H9 (cell line): ENCODE measurements around the gene PAFAH1B2. TPM values are rescaled to one million over a fixed set of nuclear protein-coding genes. Genes with fewer than 3 reads are reported as not detected.

ENCODE experiments used
- DNase-seq: peaks from one replicate; pipeline ENCODE4 v3.0.0-alpha.2; 2017
- H2AFZ ChIP-seq: one replicate; pipeline ENCODE4 v1.6.1; 2013; ENCODE audit warnings: mild to moderate bottlenecking, low read length, control low read depth, moderate library complexity
- H2AK5ac ChIP-seq: 2 replicates; pipeline ENCODE4 v1.6.1; 2013; ENCODE audit warnings: low read length, control low read depth, mixed read lengths; ENCODE audit not compliant: insufficient read length
- H2BK120ac ChIP-seq: one replicate; pipeline ENCODE4 v1.6.1; 2013; ENCODE audit warnings: low read depth, mild to moderate bottlenecking, low read length, control low read depth, inconsistent platforms; ENCODE audit not compliant: poor library complexity, severe bottlenecking
- H2BK12ac ChIP-seq: 2 replicates; pipeline ENCODE4 v1.6.1; 2013; ENCODE audit warnings: low read length, control low read depth, mixed read lengths, low read depth; ENCODE audit not compliant: insufficient read length
- H2BK15ac ChIP-seq: 2 replicates; pipeline ENCODE4 v1.6.1; 2013; ENCODE audit warnings: low read depth, low read length, control low read depth
- H2BK20ac ChIP-seq: one replicate; pipeline ENCODE4 v1.6.1; 2013; ENCODE audit warnings: low read depth, mild to moderate bottlenecking, low read length, control low read depth, inconsistent platforms; ENCODE audit not compliant: poor library complexity, severe bottlenecking
- H2BK5ac ChIP-seq: 2 replicates; pipeline ENCODE4 v1.6.1; 2013; ENCODE audit warnings: low read length, control low read depth, mixed read lengths; ENCODE audit not compliant: insufficient read length
- H3K14ac ChIP-seq: 2 replicates; pipeline ENCODE4 v1.6.1; 2013; ENCODE audit warnings: low read length, control low read depth; ENCODE audit not compliant: insufficient read depth
- H3K18ac ChIP-seq: 2 replicates; pipeline ENCODE4 v1.6.1; 2013; ENCODE audit warnings: low read depth, mild to moderate bottlenecking, mixed read lengths, low read length, control low read depth; ENCODE audit not compliant: insufficient read length
- H3K23ac ChIP-seq: 2 replicates; pipeline ENCODE4 v1.6.1; 2013; ENCODE audit warnings: low read length, control low read depth, mixed read lengths, low read depth; ENCODE audit not compliant: insufficient read length
- H3K23me2 ChIP-seq: 2 replicates; pipeline ENCODE4 v1.6.1; 2013; ENCODE audit warnings: low read depth, mild to moderate bottlenecking, mixed read lengths, low read length, control low read depth; ENCODE audit not compliant: insufficient read length, poor library complexity, severe bottlenecking
- H3K27ac ChIP-seq: 2 replicates; pipeline ENCODE4 v1.5.1; 2013; ENCODE audit warnings: low read length, control low read depth, mixed read lengths, low read depth; ENCODE audit not compliant: insufficient read length
- H3K27me3 ChIP-seq: 2 replicates; pipeline ENCODE4 v1.6.1; 2013; ENCODE audit warnings: low read length, control low read depth, inconsistent platforms; ENCODE audit not compliant: insufficient read depth
- H3K4ac ChIP-seq: 2 replicates; pipeline ENCODE4 v1.6.1; 2013; ENCODE audit warnings: low read depth, mild to moderate bottlenecking, control low read depth, inconsistent platforms, low read length, moderate library complexity
- H3K4me1 ChIP-seq: 2 replicates; pipeline ENCODE4 v1.6.1; 2013; ENCODE audit warnings: low read length, control low read depth, inconsistent platforms; ENCODE audit not compliant: insufficient read depth
- H3K4me2 ChIP-seq: 2 replicates; pipeline ENCODE4 v1.6.1; 2013; ENCODE audit warnings: low read length, control low read depth, mixed read lengths; ENCODE audit not compliant: insufficient read length, insufficient read depth
- H3K56ac ChIP-seq: 2 replicates; pipeline ENCODE4 v1.6.1; 2013; ENCODE audit warnings: low read depth, mild to moderate bottlenecking, mixed read lengths, low read length, control low read depth; ENCODE audit not compliant: insufficient read length
- H3K79me1 ChIP-seq: 2 replicates; pipeline ENCODE4 v1.6.1; 2013; ENCODE audit warnings: low read depth, mild to moderate bottlenecking, moderate library complexity, low read length, control low read depth, inconsistent platforms; ENCODE audit not compliant: insufficient read depth, poor library complexity, severe bottlenecking
- H3K79me2 ChIP-seq: 2 replicates; pipeline ENCODE4 v1.6.1; 2013; ENCODE audit warnings: low read length, control low read depth, inconsistent platforms; ENCODE audit not compliant: insufficient read depth
- H3K9ac ChIP-seq: 2 replicates; pipeline ENCODE4 v1.6.1; 2013; ENCODE audit warnings: low read length, control low read depth, mixed read lengths; ENCODE audit not compliant: insufficient read length; ENCODE audit errors: extremely low read depth
- H3K9me3 ChIP-seq: one replicate; pipeline ENCODE4 v1.6.1; 2013; ENCODE audit warnings: low read depth, low read length, inconsistent platforms; ENCODE audit not compliant: control insufficient read depth
- H3T11ph ChIP-seq: one replicate; pipeline ENCODE4 v1.6.1; 2013; ENCODE audit warnings: mild to moderate bottlenecking, low read length, control low read depth, inconsistent platforms
- H4K20me1 ChIP-seq: one replicate; pipeline ENCODE4 v1.6.1; 2013; ENCODE audit not compliant: control insufficient read depth, insufficient read length, insufficient read depth
- H4K5ac ChIP-seq: 2 replicates; pipeline ENCODE4 v1.6.1; 2013; ENCODE audit warnings: low read depth, mild to moderate bottlenecking, mixed read lengths, low read length, control low read depth; ENCODE audit not compliant: insufficient read length
- H4K8ac ChIP-seq: replicated peaks from 2 replicates; pipeline ENCODE4 v1.6.1; 2013; ENCODE audit warnings: low read length, control low read depth, mixed read lengths, low read depth; ENCODE audit not compliant: insufficient read length
- H4K91ac ChIP-seq: 2 replicates; pipeline ENCODE4 v1.6.1; 2013; ENCODE audit warnings: low read depth, mild to moderate bottlenecking, moderate library complexity, mixed read lengths, low read length, control low read depth; ENCODE audit not compliant: insufficient read length
- H3K27ac Mint-ChIP-seq, 3 experiments: 2 replicates in 2 of 3; 3 replicates in 1 of 3; pipeline ENCODE4 v1.8.0; 2020 to 2021; ENCODE audit warnings: mixed read lengths in 3 of 3, mild to moderate bottlenecking in 1 of 3, moderate library complexity in 1 of 3
- H3K27me3 Mint-ChIP-seq: 2 replicates; pipeline ENCODE4 v1.8.0; 2021; ENCODE audit warnings: low read depth, mild to moderate bottlenecking, moderate library complexity, mixed read lengths
- H3K36me3 Mint-ChIP-seq, 3 experiments: 2 replicates in 2 of 3; 3 replicates in 1 of 3; pipeline ENCODE4 v1.8.0; 2020 to 2021; ENCODE audit warnings: low read depth in 3 of 3, mixed read lengths in 3 of 3; ENCODE audit not compliant: insufficient read depth in 1 of 3
- H3K4me1 Mint-ChIP-seq, 2 experiments: 2 replicates each; pipeline ENCODE4 v1.8.0; 2020; ENCODE audit warnings: mixed read lengths in 2 of 2
- H3K4me3 Mint-ChIP-seq, 2 experiments: 2 replicates in 1 of 2; 3 replicates in 1 of 2; pipeline ENCODE4 v1.8.0; 2020 to 2021; ENCODE audit warnings: mild to moderate bottlenecking in 2 of 2, mixed read lengths in 2 of 2, moderate library complexity in 1 of 2
- H3K9me3 Mint-ChIP-seq, 2 experiments: 2 replicates in 1 of 2; 3 replicates in 1 of 2; pipeline ENCODE4 v1.8.0; 2020; ENCODE audit warnings: mild to moderate bottlenecking in 2 of 2, mixed read lengths in 2 of 2, moderate library complexity in 1 of 2
- WGBS: extraction: QIAGEN DNeasy Blood & Tissue Kit; methylation state at CpG from one replicate; pipeline ENCODE4 v1.1.7; 2013; ENCODE audit warnings: missing lambda C conversion rate, low lambda C conversion rate, mixed read lengths; ENCODE audit not compliant: insufficient read length; ENCODE audit errors: extremely low coverage; 5-methylcytosine and 5-hydroxymethylcytosine counted together
- total RNA-seq: library from RNA; stranded (reverse); gene quantifications from 2 replicates; pipeline ENCODE4 v1.2.1, GENCODE V29; 2021
- TF ChIP-seq, protein P1 (sequence below): fragments of 200-600 bp; sonication (generic); conservative IDR thresholded peaks from 3 replicates; pipeline ENCODE4 v1.8.0; 2021; ENCODE audit warnings: antibody characterized with exemption, mild to moderate bottlenecking

The PAFAH1B2 gene
- total RNA-seq, 1 experiment from 2014 or later: 161 TPM

DNA sequence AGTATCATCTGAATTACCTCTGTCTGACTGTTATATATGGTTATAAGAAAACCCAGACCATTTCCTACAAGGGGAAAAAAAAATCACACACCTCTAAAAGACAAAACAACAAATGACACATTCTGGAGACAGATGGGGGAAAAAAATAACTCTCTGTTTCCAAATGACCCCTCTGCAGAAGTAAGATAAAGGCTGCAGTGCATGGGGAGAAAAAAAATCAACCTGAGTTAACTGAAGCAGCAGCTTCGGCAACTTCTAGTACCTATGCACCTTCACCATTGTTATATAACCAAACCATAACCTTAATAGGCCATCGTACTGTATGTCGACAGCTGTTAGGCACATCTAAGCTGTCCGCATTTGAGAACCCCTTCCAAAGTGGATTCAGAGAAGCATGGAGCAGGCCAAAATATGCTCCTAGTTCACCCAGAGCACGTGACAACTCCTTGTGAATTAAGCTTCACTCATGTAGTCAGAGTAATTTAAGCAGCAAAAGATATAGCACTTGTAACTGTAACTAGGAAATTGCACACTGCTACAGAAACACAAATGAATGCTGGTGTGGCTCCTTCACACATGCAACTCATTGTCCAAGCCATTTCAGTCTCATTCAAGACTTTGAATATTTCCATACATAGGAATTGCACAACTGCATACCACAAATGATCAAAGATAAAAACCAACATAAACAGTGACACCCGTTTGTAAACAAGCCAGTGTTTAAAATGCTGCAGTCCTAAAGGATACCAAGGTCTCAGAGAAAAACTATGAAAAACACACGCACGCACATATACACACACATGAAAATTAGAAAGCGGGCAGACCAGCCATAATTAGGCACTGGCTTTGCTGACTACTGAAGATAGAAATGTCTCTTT, 48.6 kb upstream of the PAFAH1B2 start:
- Histone ChIP-seq H4K8ac (no peak overlapping the region), H3K79me1 (no peaks in the 10 kb centered on the region), H4K91ac (no peak overlapping the region), H3K27me3 (no peaks in the 10 kb centered on the region), H3K4ac (no peak overlapping the region), H2BK15ac (no peak overlapping the region), H3K79me2 (peaks cover 30% of the 10 kb centered on the region; the same call in 1 of the 2 replicates), H3K27ac (no peak overlapping the region), H2BK120ac (no peak overlapping the region), H2BK5ac (no peak overlapping the region), H3T11ph (no peak overlapping the region), H3K4me1 (peaks cover 6% of the 10 kb centered on the region; the same call in 1 of the 2 replicates), H3K23ac (no peak overlapping the region), H3K9ac (no peak overlapping the region), H3K23me2 (peaks cover 17% of the 10 kb centered on the region), H3K56ac (no peak overlapping the region), H3K9me3 (no peaks in the 10 kb centered on the region), H3K4me2 (no peak overlapping the region), H4K5ac (no peak overlapping the region), H4K20me1 (no peaks in the 10 kb centered on the region), H3K18ac (no peak overlapping the region), H2AFZ (no peak overlapping the region), H2AK5ac (no peak overlapping the region), H2BK20ac (no peak overlapping the region), H3K14ac (no peak overlapping the region), H2BK12ac (no peak overlapping the region)
- Mint-ChIP-seq H3K36me3 (peaks cover 7 to 11% (median 9%) of the 10 kb centered on the region in 3 experiments), H3K4me1 (peaks cover 36% of the 10 kb centered on the region in 2 experiments), H3K4me3 (peak overlapping the region in 1 of 2 experiments; percentile 99; a peak in 4 of 5 replicates), H3K27me3 (peaks cover 1% of the 10 kb centered on the region; the same call in 1 of the 2 replicates), H3K9me3 (0 out of 5 replicates have a peak, but pooled peaks cover 0 to 2% of the 10 kb centered on the region in 2 experiments), H3K27ac (peak overlapping the region; percentile 18 to 59 (median 45); a peak in 2 of 7 replicates)
- DNase-seq: no peak
- WGBS: no CpG with 5 or more reads among the region's 9 CpGs
- TF ChIP-seq, protein P1, sequence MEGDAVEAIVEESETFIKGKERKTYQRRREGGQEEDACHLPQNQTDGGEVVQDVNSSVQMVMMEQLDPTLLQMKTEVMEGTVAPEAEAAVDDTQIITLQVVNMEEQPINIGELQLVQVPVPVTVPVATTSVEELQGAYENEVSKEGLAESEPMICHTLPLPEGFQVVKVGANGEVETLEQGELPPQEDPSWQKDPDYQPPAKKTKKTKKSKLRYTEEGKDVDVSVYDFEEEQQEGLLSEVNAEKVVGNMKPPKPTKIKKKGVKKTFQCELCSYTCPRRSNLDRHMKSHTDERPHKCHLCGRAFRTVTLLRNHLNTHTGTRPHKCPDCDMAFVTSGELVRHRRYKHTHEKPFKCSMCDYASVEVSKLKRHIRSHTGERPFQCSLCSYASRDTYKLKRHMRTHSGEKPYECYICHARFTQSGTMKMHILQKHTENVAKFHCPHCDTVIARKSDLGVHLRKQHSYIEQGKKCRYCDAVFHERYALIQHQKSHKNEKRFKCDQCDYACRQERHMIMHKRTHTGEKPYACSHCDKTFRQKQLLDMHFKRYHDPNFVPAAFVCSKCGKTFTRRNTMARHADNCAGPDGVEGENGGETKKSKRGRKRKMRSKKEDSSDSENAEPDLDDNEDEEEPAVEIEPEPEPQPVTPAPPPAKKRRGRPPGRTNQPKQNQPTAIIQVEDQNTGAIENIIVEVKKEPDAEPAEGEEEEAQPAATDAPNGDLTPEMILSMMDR: no peak
